K562 (cell line): ENCODE results near the gene IMP4. TPM values are rescaled to one million over a fixed set of nuclear protein-coding genes. Genes with fewer than 3 reads are reported as not detected.

ENCODE experiments used
- BHLHE40 ChIP-seq: IDR thresholded peaks from 2 replicates; pipeline ENCODE4 v1.6.1; 2011; ENCODE audit warnings: low read length, improper control_type of control experiment
- C11orf30 ChIP-seq: fragments of 450-650 bp; IDR thresholded peaks from 2 replicates; pipeline ENCODE4 v1.6.1; 2016; ENCODE audit warnings: low read depth, mild to moderate bottlenecking
- CEBPG ChIP-seq, 3 experiments: fragments of 200-800 bp in 1 of 3; sonication (Bioruptor generic) in 1 of 3; sonication (generic) in 1 of 3; formaldehyde crosslinking in 1 of 3; IDR thresholded peaks in 2 of 3; conservative IDR thresholded peaks in 1 of 3; 2 replicates each; pipeline versions ENCODE4 v1.6.1 to v1.8.0; 2016 to 2022; ENCODE audit warnings: missing compliant biosample characterization in 2 of 3, missing genetic modification characterization in 2 of 3, mild to moderate bottlenecking in 1 of 3, missing genetic modification reagents in 1 of 3
- ESRRB ChIP-seq: fragments of 250-450 bp; sonication (Bioruptor Pico); IDR thresholded peaks from 2 replicates; pipeline ENCODE4 v1.5.0; 2020; ENCODE audit warnings: mild to moderate bottlenecking, moderate library complexity, borderline replicate concordance
- FOXA3 ChIP-seq, 2 experiments: fragments of 450-650 bp in 1 of 2; sonication (generic) in 1 of 2; formaldehyde crosslinking; IDR thresholded peaks in 1 of 2; conservative IDR thresholded peaks in 1 of 2; 2 replicates each; pipeline versions ENCODE4 v1.4.0 to v1.8.0; 2020 to 2022; ENCODE audit warnings: mild to moderate bottlenecking in 2 of 2, missing genetic modification reagents in 1 of 2
- HMGXB4 ChIP-seq: sonication (generic); formaldehyde crosslinking; IDR thresholded peaks from 2 replicates; pipeline ENCODE4 v1.8.1; 2023; ENCODE audit warnings: mild to moderate bottlenecking, missing genetic modification reagents
- KDM2B ChIP-seq: fragments of 250-450 bp; sonication (Bioruptor Pico); IDR thresholded peaks from 2 replicates; pipeline ENCODE4 v1.8.0; 2021; ENCODE audit warnings: mild to moderate bottlenecking, moderate library complexity
- KLF10 ChIP-seq: fragments of 250-450 bp; sonication (Bioruptor Pico); IDR thresholded peaks from 2 replicates; pipeline ENCODE4 v1.6.1; 2021; ENCODE audit warnings: matching md5 sums
- L3MBTL2 ChIP-seq: fragments of 450-650 bp; IDR thresholded peaks from 2 replicates; pipeline ENCODE4 v1.6.1; 2016; ENCODE audit warnings: mild to moderate bottlenecking, moderate library complexity
- MLLT1 ChIP-seq, 2 experiments: fragments of 450-650 bp; IDR thresholded peaks; 2 replicates each; pipeline ENCODE4 v1.6.1; 2016
- RB1 ChIP-seq: fragments of 450-650 bp; IDR thresholded peaks from 2 replicates; pipeline ENCODE4 v1.6.1; 2017; ENCODE audit warnings: low read depth, mild to moderate bottlenecking
- SIRT6 ChIP-seq: IDR thresholded peaks from one replicate; pipeline ENCODE4 v1.6.1; 2012; ENCODE audit warnings: low read depth, mild to moderate bottlenecking, control low read depth, inconsistent platforms, low read length, moderate library complexity
- TBL1XR1 ChIP-seq, 2 experiments: IDR thresholded peaks; 2 replicates each; pipeline ENCODE4 v1.6.1; 2012; ENCODE audit warnings: improper control_type of control experiment in 2 of 2, low read length in 2 of 2, mild to moderate bottlenecking in 1 of 2
- TRIM28 ChIP-seq: fragments of 450-650 bp; IDR thresholded peaks from 2 replicates; pipeline ENCODE4 v1.6.1; 2017
- XRCC3 ChIP-seq: fragments of 450-650 bp; IDR thresholded peaks from 2 replicates; pipeline ENCODE4 v1.6.1; 2017; ENCODE audit warnings: mild to moderate bottlenecking, moderate library complexity
- ZNF143 ChIP-seq: sonication (generic); formaldehyde crosslinking; IDR thresholded peaks from 2 replicates; pipeline ENCODE4 v1.9.0; 2022; ENCODE audit warnings: mild to moderate bottlenecking, missing genetic modification reagents
- ZNF395 ChIP-seq: fragments of 200-800 bp; sonication (Bioruptor generic); IDR thresholded peaks from 2 replicates; pipeline ENCODE4 v1.6.1; 2017; ENCODE audit warnings: missing genetic modification characterization, missing compliant biosample characterization
- ZNF431 ChIP-seq: sonication (generic); formaldehyde crosslinking; IDR thresholded peaks from 2 replicates; pipeline ENCODE4 v1.8.0; 2022; ENCODE audit warnings: mild to moderate bottlenecking, missing genetic modification reagents
- ZNF79 ChIP-seq: fragments of 250-450 bp; sonication (Bioruptor Pico); IDR thresholded peaks from 2 replicates; pipeline ENCODE4 v1.4.0; 2020; ENCODE audit warnings: low read depth, mild to moderate bottlenecking, moderate library complexity
- ZSCAN32 ChIP-seq: fragments of 450-650 bp; formaldehyde crosslinking; IDR thresholded peaks from 2 replicates; pipeline ENCODE4 v1.4.0; 2020; ENCODE audit warnings: mild to moderate bottlenecking, moderate library complexity
- polyA plus RNA-seq, 8 experiments: library from polyadenylated mRNA; depleted of rRNA in 4 of 8; stranded (reverse) in 5 of 8; unstranded in 3 of 8; fragments of >200 nt; fragmentation: Nextera tagmentation in 2 of 8; fragmentation: Illumina TruSeq in 1 of 8; extraction: Ambion mirVana in 2 of 8; extraction: Trizol in 1 of 8; gene quantifications; 2 replicates each; pipeline versions ENCODE4 v1.2.1 to v1.2.3, GENCODE V29; 2011 to 2014; ENCODE audit warnings: inconsistent platforms in 1 of 8, missing spikeins in 1 of 8
- total RNA-seq, 7 experiments: library from RNA; depleted of rRNA in 6 of 7; stranded (reverse); fragments of >200 nt in 6 of 7; fragmentation: Illumina TruSeq in 2 of 7; extraction: Trizol in 2 of 7; gene quantifications; 2 replicates each; pipeline versions ENCODE4 v1.2.1 to v1.2.3, GENCODE V29; 2011 to 2021; ENCODE audit warnings: low replicate concordance in 1 of 7

Gene IMP4
- total and polyA plus RNA-seq, 9 of the 15 experiments (the other 6 are each of a cell fraction or from before 2014, with no cell fraction given), result 35.4 to 209 (median 100.0) TPM

DNA sequence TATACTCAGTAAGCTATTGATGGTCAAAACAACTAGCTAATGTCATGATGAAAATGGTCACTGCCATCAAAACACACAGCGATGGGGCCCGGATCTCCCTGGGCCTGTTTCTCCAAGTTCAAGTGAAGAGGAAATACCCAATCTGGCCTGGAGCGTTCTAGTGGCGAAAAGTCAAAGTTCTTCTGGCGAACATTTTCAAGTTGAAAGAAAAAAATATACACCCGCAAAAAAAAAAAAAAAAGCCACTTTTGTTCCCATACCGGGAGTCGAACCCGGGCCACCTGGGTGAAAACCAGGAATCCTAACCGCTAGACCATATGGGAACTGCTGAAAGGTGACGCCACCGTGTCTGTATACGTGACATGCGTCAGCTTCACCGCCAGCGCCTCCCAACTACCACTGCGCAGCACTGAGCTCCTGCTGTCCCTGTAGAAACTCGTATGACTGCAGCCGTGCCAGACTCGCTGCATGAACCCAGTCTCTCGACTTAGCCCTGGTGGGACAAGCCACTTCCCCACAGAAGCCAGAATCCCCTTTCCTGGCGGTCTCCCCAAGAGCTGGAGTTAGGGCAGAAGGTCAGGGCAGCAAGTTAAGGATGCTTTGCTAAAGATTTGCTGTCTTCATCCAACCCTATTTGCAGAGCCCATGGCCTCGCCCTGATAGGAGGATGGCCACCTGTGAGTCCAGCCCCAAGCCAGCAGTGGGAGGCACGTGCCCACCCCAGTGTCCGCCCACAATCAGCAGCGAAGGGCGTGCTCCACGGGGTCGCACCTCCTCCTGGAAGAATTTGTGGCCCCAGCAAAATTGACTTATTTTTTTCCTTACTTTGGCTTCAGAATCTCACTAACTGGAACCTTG is 5.6 kb upstream of the IMP4 start (continued):
- TF ChIP-seq ZNF395 (CRISPR knock-in tag) (peak; percentile 25; the same call in 1 of the 2 replicates), HMGXB4 (CRISPR knock-in tag) (peak; percentile 44), BHLHE40 (peak; percentile 99), ZSCAN32 (CRISPR knock-in tag) (no peak), TRIM28 (peak; percentile 49; the same call in 1 of the 2 replicates), ZNF431 (CRISPR knock-in tag) (peak; percentile 86; the same call in 1 of the 2 replicates), L3MBTL2 (peak; percentile 90), CEBPG (CRISPR knock-in tag; IDR thresholded peaks at IDR 0.05) (peak; percentile 28; the same call in 1 of the 2 replicates), CEBPG (tag; conservative IDR thresholded peaks at IDR 0.05 in 1 of 2, IDR thresholded peaks at IDR 0.05 in 1 of 2) (no peak), MLLT1 (IDR thresholded peaks at IDR 0.05) (peak in 1 of 2 experiments; percentile 52; a peak in 1 of 4 replicates), FOXA3 (CRISPR knock-in tag; conservative IDR thresholded peaks at IDR 0.05 in 1 of 2, IDR thresholded peaks at IDR 0.05 in 1 of 2) (peak in 1 of 2 experiments; percentile 82; a peak in 1 of 4 replicates), KDM2B (CRISPR knock-in tag) (peak; percentile 52; the same call in 1 of the 2 replicates), SIRT6 (peak; percentile 64), ZNF79 (no peak), C11orf30 (no peak), KLF10 (CRISPR knock-in tag) (no peak), ESRRB (no peak), XRCC3 (no peak), TBL1XR1 (IDR thresholded peaks at IDR 0.05; ENCODE audit: low read length in 2 of 2) (peak in 1 of 2 experiments; percentile 84; a peak in 1 of 4 replicates), ZNF143 (peak; percentile 51; the same call in 1 of the 2 replicates), RB1 (peak; percentile 74)
